HG02852 (cell line): ENCODE data around the gene TFEC.

Experiments used
- ATAC-seq: cut with Tn5 transposase; IDR thresholded peaks from one replicate; pipeline ENCODE4 v1.9.1; 2021; ENCODE audit warnings: mild to moderate bottlenecking, moderate library complexity; ENCODE audit not compliant: unreplicated experiment

TFEC gene

GRCh38 chr7:115995701-115996100, 34.9 kb downstream of the TFEC start:
- ATAC-seq: no peak

DNA sequence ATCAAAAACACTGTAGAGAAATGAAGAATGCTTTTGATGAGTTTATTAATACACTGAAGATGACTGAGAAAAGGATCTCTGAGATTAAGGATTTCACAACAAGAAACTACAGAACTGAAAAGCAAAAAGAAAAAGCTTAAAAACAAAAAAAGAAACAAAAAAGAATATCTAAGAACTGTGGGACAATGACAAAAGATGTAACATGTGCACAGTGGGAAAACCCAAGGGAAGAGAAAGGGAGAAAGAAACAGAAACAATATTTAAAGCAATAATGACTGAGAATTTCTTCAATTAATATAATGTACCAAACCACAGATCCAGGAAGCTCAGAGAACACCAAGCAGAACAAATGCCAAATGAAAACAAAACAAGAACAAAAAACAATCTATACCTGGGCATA, 42.2 kb downstream of the TFEC start:
- ATAC-seq: no peak

GRCh38 chr7:115987486-115987885, 43.1 kb downstream of the TFEC start:
- ATAC-seq: no peak

DNA sequence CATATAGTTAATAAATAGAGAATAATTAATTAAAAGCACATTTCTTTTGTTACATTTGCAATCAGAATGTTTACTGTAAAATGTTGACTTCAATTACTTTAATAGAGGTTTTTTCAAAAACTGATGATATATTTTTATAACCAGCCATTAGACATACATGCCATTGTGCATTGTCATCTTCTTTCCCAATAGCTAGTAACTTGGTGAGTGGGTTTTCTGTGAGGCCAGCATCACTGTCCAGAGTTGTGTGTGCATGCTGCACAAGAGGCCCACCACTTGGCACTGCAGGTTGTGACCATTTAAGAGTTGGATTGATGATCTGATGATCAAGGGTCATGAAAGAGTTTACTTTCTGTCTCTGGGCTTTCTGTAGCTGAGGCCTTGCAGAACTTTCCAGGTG, 46.5 kb downstream of the TFEC start:
- no peak for ATAC-seq

GRCh38 chr7:115980159-115980558, 50.4 kb downstream of the TFEC start:
- ATAC-seq: no peak

DNA sequence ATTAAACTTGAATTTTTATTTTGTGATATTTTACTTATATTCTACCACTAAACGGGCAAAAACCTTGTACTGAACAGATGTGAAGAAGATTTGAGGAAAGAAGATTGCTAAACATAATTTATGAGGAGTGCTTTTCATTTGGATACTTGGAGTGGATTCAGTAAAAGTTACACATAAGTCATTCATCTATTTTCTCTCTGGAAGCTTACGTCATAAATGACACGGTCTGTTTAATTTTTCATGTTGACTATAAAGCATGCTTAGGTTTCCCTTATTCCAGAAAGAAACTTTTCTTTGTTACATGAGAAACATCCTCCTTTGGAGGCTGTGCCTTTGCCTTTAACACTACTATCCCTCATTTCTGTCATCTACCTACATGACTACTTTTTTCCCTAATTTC, 53.9 kb downstream of the TFEC start:
- ATAC-seq: no peak

- no peak for ATAC-seq
These were observed 54.8 kb downstream of the TFEC start for GRCh38 chr7:115975766-115976165.

DNA sequence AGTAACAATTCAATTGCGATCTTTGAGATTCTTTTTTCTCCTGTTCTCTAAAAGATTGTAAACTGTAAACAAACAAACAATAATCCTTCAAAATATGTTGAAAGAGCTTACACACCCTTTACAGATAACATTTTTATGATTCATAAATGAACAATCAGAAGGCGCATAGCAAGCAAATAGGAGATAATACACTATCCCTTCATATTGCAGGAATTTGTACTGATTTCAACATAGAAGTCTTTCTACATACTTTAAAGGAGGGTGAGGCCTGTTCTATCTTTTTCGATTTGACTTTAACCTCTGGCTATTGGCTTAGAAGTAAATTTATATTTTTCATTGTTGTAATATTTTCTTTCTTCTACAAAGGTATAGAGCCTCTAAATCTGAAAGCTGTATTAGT, 57.2 kb downstream of the TFEC start:
- ATAC-seq: no peak

GRCh38 chr7:115971506-115971905, 59.1 kb downstream of the TFEC start:
- ATAC-seq: no peak

GRCh38 chr7:115968596-115968995, 62.0 kb downstream of the TFEC start:
- no peak for ATAC-seq

DNA sequence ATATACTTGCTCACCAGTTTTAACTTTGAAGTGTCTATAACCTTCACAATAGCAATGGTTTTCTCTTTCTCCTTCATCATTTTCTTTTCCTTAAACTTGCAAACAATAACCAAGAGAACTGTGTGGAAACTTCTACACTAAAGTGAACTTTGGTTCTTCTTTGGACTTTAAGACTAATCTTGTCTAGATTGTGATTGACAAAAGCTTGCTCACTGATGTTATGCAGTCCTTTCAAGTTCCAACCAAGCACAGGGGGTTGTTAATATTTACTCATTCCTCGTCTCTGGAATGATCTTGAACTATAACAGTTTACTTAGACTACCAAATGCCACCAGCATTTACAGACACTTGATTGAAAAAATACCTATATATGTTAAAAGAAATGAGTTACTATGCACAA, 62.4 kb downstream of the TFEC start:
- no peak for ATAC-seq

- ATAC-seq: no peak
These were observed 64.6 kb downstream of the TFEC start for GRCh38 chr7:115965796-115966475.

GRCh38 chr7:115965236-115965635, 65.3 kb downstream of the TFEC start:
- no peak for ATAC-seq

- no peak for ATAC-seq
These were observed 65.8 kb downstream of the TFEC start for GRCh38 chr7:115964799-115965198.

- no peak for ATAC-seq
These were observed 68.2 kb downstream of the TFEC start for GRCh38 chr7:115962340-115962739.

GRCh38 chr7:115953592-115954255, 76.8 kb downstream of the TFEC start:
- ATAC-seq: no peak

DNA sequence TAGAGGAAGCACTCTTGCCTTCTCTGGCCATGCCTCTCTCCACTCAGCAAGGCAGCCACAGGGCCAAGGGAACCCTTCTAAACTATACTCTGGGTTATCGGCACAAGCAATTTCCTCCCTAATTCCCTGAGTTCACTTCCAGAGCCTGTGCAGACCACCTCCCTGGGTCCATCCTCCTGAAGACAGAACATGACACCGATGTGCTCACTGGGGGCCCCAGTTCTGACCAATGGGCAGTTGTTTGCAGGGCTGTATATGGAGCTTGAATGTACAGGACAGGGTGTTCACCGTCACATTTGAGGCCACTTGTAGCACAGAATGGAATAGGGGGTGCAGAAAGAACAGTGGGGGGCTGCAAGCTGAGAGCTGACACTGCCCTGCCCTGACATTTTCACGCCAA, 77.7 kb downstream of the TFEC start:
- no peak for ATAC-seq

DNA sequence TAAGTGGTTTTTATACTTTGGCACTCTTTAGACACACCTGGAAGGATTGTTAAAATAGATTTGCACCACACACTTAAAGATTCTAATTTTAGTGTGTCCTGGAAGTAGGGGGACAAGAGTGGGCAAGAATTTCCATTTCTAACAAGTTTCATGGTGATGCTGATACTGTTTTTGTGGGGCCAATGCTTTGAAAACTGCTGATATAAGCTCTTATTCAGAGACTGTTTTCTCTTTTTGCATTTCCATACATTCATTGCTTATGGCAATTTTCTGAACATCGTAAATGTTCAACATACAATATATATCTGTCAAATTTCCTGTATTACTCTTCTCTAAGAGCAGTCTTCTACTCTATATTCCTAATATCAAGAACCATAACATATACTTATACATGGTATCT, 79.0 kb downstream of the TFEC start:
- no peak for ATAC-seq

DNA sequence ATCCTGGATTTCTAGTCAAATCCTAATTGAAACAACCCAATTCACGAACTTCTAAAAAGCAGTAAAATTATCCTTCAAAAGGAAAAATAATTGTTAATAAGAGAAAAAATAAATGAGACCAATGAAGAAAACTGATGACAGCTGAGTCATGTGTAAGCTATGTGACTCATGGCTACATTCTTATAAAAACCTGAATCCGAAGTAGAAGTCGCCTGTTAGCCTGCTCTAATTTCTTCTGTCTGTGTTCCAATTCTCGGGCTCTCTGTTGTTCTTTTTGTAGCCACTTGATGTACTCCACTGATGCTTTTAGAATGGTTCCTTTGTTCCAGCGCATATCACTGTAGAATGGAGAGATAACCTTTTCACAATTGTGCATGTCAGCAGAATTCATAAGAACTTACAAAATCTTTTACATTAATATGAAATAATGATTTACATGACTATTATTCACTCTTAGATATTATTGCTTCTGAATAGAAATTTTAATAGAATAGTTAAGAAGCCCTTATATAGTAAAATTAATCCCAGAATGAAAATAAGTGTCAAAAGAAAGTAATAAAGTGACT, 88.8 kb downstream of the TFEC start:
- ATAC-seq: no peak

DNA sequence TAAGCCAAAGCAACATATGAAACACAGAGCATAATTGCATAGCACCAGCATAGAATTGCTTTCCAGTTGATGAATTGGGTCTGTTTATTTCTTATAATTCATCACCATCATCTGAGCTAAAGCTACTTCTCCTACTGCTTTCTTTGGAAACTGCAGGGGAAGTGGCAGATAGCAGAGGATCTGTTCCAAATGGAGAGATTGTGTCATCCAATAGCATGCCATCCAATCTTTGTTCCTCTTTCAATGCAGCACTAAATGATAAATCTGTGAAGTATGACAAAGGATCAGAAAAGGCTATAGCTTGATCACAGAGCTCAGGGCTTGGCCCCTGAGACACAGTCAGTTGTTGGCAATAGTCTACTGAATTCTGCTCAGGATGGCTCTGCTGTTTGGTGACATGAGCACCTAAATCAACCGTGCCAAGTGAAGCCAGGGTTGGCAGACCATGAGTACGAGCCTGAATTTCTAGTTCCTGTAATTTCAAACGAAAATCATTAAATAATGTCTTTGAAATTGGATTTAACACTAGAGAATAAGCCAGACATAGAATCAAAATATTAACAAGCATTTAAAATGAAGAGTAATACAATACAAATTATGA, 90.0 kb downstream of the TFEC start:
- ATAC-seq: no peak

DNA sequence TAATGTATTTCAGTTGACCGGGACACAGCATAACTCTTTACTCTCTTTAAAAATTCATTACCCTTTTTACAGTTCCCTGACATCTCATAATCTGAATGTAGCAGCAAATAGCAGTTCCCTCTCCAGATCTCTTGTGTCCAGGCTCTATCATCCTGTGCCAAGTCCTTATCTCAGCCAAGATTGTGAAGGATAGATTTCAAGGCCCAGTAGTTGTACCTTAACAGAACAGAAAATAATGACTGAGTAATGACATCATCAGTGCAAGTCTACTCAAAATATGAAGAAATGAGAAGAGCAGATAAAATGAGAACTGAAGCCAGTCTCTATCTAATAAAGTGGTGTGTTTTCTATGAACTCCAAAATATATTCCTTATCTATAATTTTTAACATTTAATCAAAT, 92.6 kb downstream of the TFEC start:
- ATAC-seq: no peak

DNA sequence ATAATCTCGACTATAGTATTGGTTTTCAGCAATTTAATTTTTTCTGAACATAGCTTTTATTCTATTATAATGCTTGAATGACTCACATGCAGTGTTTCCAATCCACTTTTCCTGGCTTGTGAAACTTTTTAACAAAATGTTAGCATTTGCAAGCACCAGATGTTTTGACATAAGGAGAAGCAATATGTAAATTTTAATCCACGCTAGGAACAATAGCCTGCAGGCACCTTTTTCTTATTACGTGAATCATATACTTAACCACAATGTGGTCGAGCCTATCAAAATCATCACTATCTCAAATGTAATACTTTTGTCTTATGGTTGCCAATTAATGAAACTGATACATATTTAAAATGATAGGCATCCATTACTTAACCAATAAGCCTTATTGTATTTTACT, 97.1 kb downstream of the TFEC start:
- ATAC-seq: no peak
